Tibial nerve (tissue), 4 donors: ENCODE data around the gene UBE2H. TPM values are rescaled to one million over a fixed set of nuclear protein-coding genes. Genes with fewer than 3 reads are reported as not detected.

Source experiments
- DNase-seq, 2 donors: peaks; one replicate each; pipeline ENCODE4 v3.0.0-alpha.2; 2019; ENCODE audit warnings: low spot score in 2 of 2
- H3K27ac ChIP-seq, 4 donors: fragments of 200-600 bp; sonication (generic) in 3 of 4; one replicate each; pipeline ENCODE4 v1.5.1; 2017 to 2019; ENCODE audit warnings: mild to moderate bottlenecking in 1 of 4
- H3K27me3 ChIP-seq, 2 donors: fragments of 200-600 bp; sonication (generic) in 1 of 2; one replicate each; pipeline versions ENCODE4 v1.5.1 to v1.6.0; 2017 to 2019
- H3K36me3 ChIP-seq, 3 donors: fragments of 200-600 bp; sonication (generic); one replicate each; pipeline ENCODE4 v1.5.1; 2018 to 2019
- H3K4me1 ChIP-seq, 4 donors: fragments of 200-600 bp; sonication (generic) in 3 of 4; one replicate each; pipeline ENCODE4 v1.5.1; 2017 to 2019
- H3K4me3 ChIP-seq, 4 donors: fragments of 200-600 bp; sonication (generic) in 3 of 4; one replicate each; pipeline ENCODE4 v1.5.1; 2017 to 2019; ENCODE audit warnings: mild to moderate bottlenecking in 1 of 4, moderate library complexity in 1 of 4
- H3K9me3 ChIP-seq, 4 donors: fragments of 200-600 bp; sonication (generic) in 3 of 4; one replicate each; pipeline ENCODE4 v1.5.1; 2017 to 2019
- CTCF ChIP-seq, 5 experiments: fragments of 200-600 bp in 3 of 5; fragments of 450-650 bp in 2 of 5; sonication (generic) in 3 of 5; IDR thresholded peaks; one replicate each; pipeline ENCODE4 v1.5.1; 2016 to 2019; ENCODE audit warnings: antibody characterized with exemption in 5 of 5, mild to moderate bottlenecking in 3 of 5, moderate library complexity in 2 of 5
- EP300 ChIP-seq, 2 donors: sonication (generic); formaldehyde crosslinking; IDR thresholded peaks; one replicate each; pipeline ENCODE4 v1.6.1; 2017; ENCODE audit warnings: antibody characterized with exemption in 2 of 2, mild to moderate bottlenecking in 1 of 2
- POLR2A ChIP-seq, 2 donors: fragments of 450-650 bp; IDR thresholded peaks; one replicate each; pipeline ENCODE4 v1.6.1; 2017; ENCODE audit warnings: antibody characterized with exemption in 2 of 2, mild to moderate bottlenecking in 2 of 2, moderate library complexity in 2 of 2
- WGBS, 2 donors: methylation state at CpG; one replicate each; pipeline ENCODE4 v1.1.5; 2018; 5-methylcytosine and 5-hydroxymethylcytosine counted together
- total RNA-seq, 4 donors: library from RNA; depleted of rRNA; stranded (reverse); fragments of >200 nt; gene quantifications; one replicate each; pipeline ENCODE4 v1.1.0, GENCODE V29; 2016

The UBE2H gene
- total RNA-seq, 4 donors from 2014 or later = 69.6 to 92.3 (median 80.9) TPM

- Histone ChIP-seq H3K27me3 (no peaks in the 10 kb centered on the region), H3K4me1 (peaks cover 0 to 49% (median 9%) of the 10 kb centered on the region in 4 donors), H3K4me3 (no peak overlapping the region), H3K36me3 (no peaks in the 10 kb centered on the region), H3K27ac (no peak overlapping the region), H3K9me3 (no peaks in the 10 kb centered on the region)
- no peak for DNase-seq
- TF ChIP-seq CTCF (IDR thresholded peaks at IDR 0.05) (no peak), POLR2A (IDR thresholded peaks at IDR 0.05) (no peak), EP300 (IDR thresholded peaks at IDR 0.05) (no peak)
- 68 to 75% methylated on average over 7 of the region's 7 CpGs for WGBS, 2 donors
Observed at GRCh38 chr7:129843978-129844840, 108.6 kb downstream of the UBE2H start.

- no peak overlapping the region for H3K27ac ChIP-seq
- H3K27me3 ChIP-seq = no peaks in the 10 kb centered on the region
- H3K4me1 ChIP-seq = peaks cover 0 to 46% (median 9%) of the 10 kb centered on the region in 4 donors
- DNase-seq = no peak
- no peak overlapping the region for H3K4me3 ChIP-seq
- H3K36me3 ChIP-seq = peaks cover 0 to 6% (median 0%) of the 10 kb centered on the region in 3 donors
- TF ChIP-seq CTCF (IDR thresholded peaks at IDR 0.05) (no peak), EP300 (IDR thresholded peaks at IDR 0.05) (no peak), POLR2A (IDR thresholded peaks at IDR 0.05) (no peak)
- 66 to 70% methylated on average over 12 of the region's 12 CpGs for WGBS, 2 donors
- H3K9me3 ChIP-seq = no peaks in the 10 kb centered on the region
Observed at GRCh38 chr7:129843365-129843898, 109.3 kb downstream of the UBE2H start.

- 86 to 87% methylated on average over 3 of the region's 3 CpGs for WGBS, 2 donors
- Histone ChIP-seq H3K27me3 (no peaks in the 10 kb centered on the region), H3K4me3 (no peak overlapping the region), H3K9me3 (no peaks in the 10 kb centered on the region), H3K36me3 (peaks cover 0 to 24% (median 0%) of the 10 kb centered on the region in 3 donors), H3K27ac (no peak overlapping the region), H3K4me1 (peaks cover 0 to 36% (median 9%) of the 10 kb centered on the region in 4 donors)
- TF ChIP-seq POLR2A (IDR thresholded peaks at IDR 0.05) (no peak), CTCF (IDR thresholded peaks at IDR 0.05) (no peak), EP300 (IDR thresholded peaks at IDR 0.05) (no peak)
- DNase-seq = no peak
Observed at GRCh38 chr7:129841465-129841864, 111.3 kb downstream of the UBE2H start.

GRCh38 chr7:129840757-129841156, 112.0 kb downstream of the UBE2H start:
- peaks cover 0 to 29% (median 8%) of the 10 kb centered on the region in 4 donors for H3K4me1 ChIP-seq
- no peaks in the 10 kb centered on the region for H3K9me3 ChIP-seq
- H3K36me3 ChIP-seq = peaks cover 0 to 27% (median 0%) of the 10 kb centered on the region in 3 donors
- WGBS, 2 donors = 51 to 57% methylated on average over 4 of the region's 4 CpGs
- no peak overlapping the region for H3K27ac ChIP-seq
- H3K4me3 ChIP-seq = no peak overlapping the region
- no peaks in the 10 kb centered on the region for H3K27me3 ChIP-seq
- no peak for TF ChIP-seq POLR2A (IDR thresholded peaks at IDR 0.05)
- no peak for TF ChIP-seq CTCF (IDR thresholded peaks at IDR 0.05)
- TF ChIP-seq EP300 (IDR thresholded peaks at IDR 0.05) = no peak
- no peak for DNase-seq

GRCh38 chr7:129836983-129837382, 115.8 kb downstream of the UBE2H start:
- no peak for DNase-seq
- H3K9me3 ChIP-seq = no peaks in the 10 kb centered on the region
- TF ChIP-seq EP300 (IDR thresholded peaks at IDR 0.05) (no peak), CTCF (IDR thresholded peaks at IDR 0.05) (no peak), POLR2A (IDR thresholded peaks at IDR 0.05) (no peak)
- H3K27me3 ChIP-seq = no peaks in the 10 kb centered on the region
- no peak overlapping the region for H3K4me3 ChIP-seq
- H3K36me3 ChIP-seq = peaks cover 0 to 52% (median 0%) of the 10 kb centered on the region in 3 donors
- H3K4me1 ChIP-seq = peaks cover 0 to 8% (median 5%) of the 10 kb centered on the region in 4 donors
- 79 to 82% methylated on average over 3 of the region's 3 CpGs for WGBS, 2 donors
- H3K27ac ChIP-seq = no peak overlapping the region
